IgD-negative memory B cell (primary cell): ENCODE measurements around the gene CCT6B. TPM values are rescaled to one million over a fixed set of nuclear protein-coding genes. Genes with fewer than 3 reads are reported as not detected.
"Not testable (repeated sequence)": the region's sequence is repeated elsewhere in the genome, so short reads cannot be mapped to it uniquely, and the experiment has no call there.

Experiments used
- H3K27ac Mint-ChIP-seq, 3 donors: one replicate each; pipeline ENCODE4 v1.8.0; 2020 to 2022; ENCODE audit warnings: mild to moderate bottlenecking in 3 of 3, mixed read lengths in 3 of 3, moderate library complexity in 1 of 3
- H3K27me3 Mint-ChIP-seq: one replicate; pipeline ENCODE4 v1.8.0; 2021; ENCODE audit warnings: mixed read lengths
- H3K36me3 Mint-ChIP-seq: one replicate; pipeline ENCODE4 v1.8.0; 2020; ENCODE audit warnings: mild to moderate bottlenecking, mixed read lengths
- H3K4me1 Mint-ChIP-seq, 3 donors: one replicate each; pipeline ENCODE4 v1.8.0; 2020 to 2022; ENCODE audit warnings: mixed read lengths in 3 of 3, mild to moderate bottlenecking in 1 of 3
- H3K4me3 Mint-ChIP-seq, 4 donors: one replicate each; pipeline ENCODE4 v1.8.0; 2020 to 2022; ENCODE audit warnings: mild to moderate bottlenecking in 4 of 4, mixed read lengths in 4 of 4, moderate library complexity in 3 of 4
- H3K9me3 Mint-ChIP-seq, 3 donors: one replicate each; pipeline ENCODE4 v1.8.0; 2020 to 2021; ENCODE audit warnings: mixed read lengths in 3 of 3, mild to moderate bottlenecking in 1 of 3
- polyA plus RNA-seq: library from polyadenylated mRNA; unstranded; fragments of 300-500 nt; fragmentation: Illumina TruSeq; gene quantifications from one replicate; pipeline ENCODE4 v1.2.3, GENCODE V29; 2021

The CCT6B gene, protein sequence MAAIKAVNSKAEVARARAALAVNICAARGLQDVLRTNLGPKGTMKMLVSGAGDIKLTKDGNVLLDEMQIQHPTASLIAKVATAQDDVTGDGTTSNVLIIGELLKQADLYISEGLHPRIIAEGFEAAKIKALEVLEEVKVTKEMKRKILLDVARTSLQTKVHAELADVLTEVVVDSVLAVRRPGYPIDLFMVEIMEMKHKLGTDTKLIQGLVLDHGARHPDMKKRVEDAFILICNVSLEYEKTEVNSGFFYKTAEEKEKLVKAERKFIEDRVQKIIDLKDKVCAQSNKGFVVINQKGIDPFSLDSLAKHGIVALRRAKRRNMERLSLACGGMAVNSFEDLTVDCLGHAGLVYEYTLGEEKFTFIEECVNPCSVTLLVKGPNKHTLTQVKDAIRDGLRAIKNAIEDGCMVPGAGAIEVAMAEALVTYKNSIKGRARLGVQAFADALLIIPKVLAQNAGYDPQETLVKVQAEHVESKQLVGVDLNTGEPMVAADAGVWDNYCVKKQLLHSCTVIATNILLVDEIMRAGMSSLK
- 2.8 TPM for polyA plus RNA-seq

- Mint-ChIP-seq H3K9me3 (peaks cover 0 to 5% (median 5%) of the 10 kb centered on the region in 3 donors), H3K27me3 (peaks cover 6% of the 10 kb centered on the region), H3K27ac (peak within 1 kb of the TSS; percentile 88 to 99 (median 99)), H3K36me3 (peaks cover 6% of the 10 kb centered on the region), H3K4me1 (peaks cover 11 to 20% (median 19%) of the 10 kb centered on the region in 3 donors), H3K4me3 (peak within 1 kb of the TSS; percentile 94 to 100 (median 100))
Measured at GRCh38 chr17:34961093-34961911, at the start of gene CCT6B, which contains the start of gene ZNF830. TSS of gene CCT6B (minus strand) at chr17:34961460. CDS start at chr17:34961393, 67 bp downstream. TSS of gene ZNF830 (plus strand) at chr17:34961540. CDS start at chr17:34961567, 27 bp downstream.

- H3K9me3 Mint-ChIP-seq, result no peaks in the 10 kb centered on the region
- H3K4me3 Mint-ChIP-seq, result no peak overlapping the region
- H3K36me3 Mint-ChIP-seq, result peaks cover 5% of the 10 kb centered on the region
- H3K27ac Mint-ChIP-seq, result no peak overlapping the region
- H3K4me1 Mint-ChIP-seq, result peaks cover 0 to 1% (median 0%) of the 10 kb centered on the region in 3 donors
- H3K27me3 Mint-ChIP-seq, result no peaks in the 10 kb centered on the region
Measured at GRCh38 chr17:35010093-35010492, 48.8 kb upstream of the CCT6B start.

- peaks cover 3% of the 10 kb centered on the region for H3K36me3 Mint-ChIP-seq
Measured at GRCh38 chr17:35006961-35007360, 45.7 kb upstream of the CCT6B start.

GRCh38 chr17:35006345-35006744, 45.1 kb upstream of the CCT6B start:
- Mint-ChIP-seq H3K4me3 (no peak overlapping the region), H3K9me3 (no peaks in the 10 kb centered on the region), H3K27ac (peak overlapping the region in 1 of 3 donors; percentile 60), H3K36me3 (no peaks in the 10 kb centered on the region), H3K27me3 (no peaks in the 10 kb centered on the region), H3K4me1 (peaks cover 0 to 1% (median 0%) of the 10 kb centered on the region in 3 donors)

More at GRCh38 chr17:35006961-35007360, 45.7 kb upstream of the CCT6B start:
- peaks cover 0 to 1% (median 0%) of the 10 kb centered on the region in 3 donors for H3K4me1 Mint-ChIP-seq
- no peak overlapping the region for H3K4me3 Mint-ChIP-seq
- peak overlapping the region in 1 of 3 donors; percentile 89 for H3K27ac Mint-ChIP-seq
- no peaks in the 10 kb centered on the region for H3K27me3 Mint-ChIP-seq
- no peaks in the 10 kb centered on the region for H3K9me3 Mint-ChIP-seq

GRCh38 chr17:35003778-35004177, 42.5 kb upstream of the CCT6B start:
- peaks cover 0 to 1% (median 0%) of the 10 kb centered on the region in 3 donors for H3K4me1 Mint-ChIP-seq

DNA sequence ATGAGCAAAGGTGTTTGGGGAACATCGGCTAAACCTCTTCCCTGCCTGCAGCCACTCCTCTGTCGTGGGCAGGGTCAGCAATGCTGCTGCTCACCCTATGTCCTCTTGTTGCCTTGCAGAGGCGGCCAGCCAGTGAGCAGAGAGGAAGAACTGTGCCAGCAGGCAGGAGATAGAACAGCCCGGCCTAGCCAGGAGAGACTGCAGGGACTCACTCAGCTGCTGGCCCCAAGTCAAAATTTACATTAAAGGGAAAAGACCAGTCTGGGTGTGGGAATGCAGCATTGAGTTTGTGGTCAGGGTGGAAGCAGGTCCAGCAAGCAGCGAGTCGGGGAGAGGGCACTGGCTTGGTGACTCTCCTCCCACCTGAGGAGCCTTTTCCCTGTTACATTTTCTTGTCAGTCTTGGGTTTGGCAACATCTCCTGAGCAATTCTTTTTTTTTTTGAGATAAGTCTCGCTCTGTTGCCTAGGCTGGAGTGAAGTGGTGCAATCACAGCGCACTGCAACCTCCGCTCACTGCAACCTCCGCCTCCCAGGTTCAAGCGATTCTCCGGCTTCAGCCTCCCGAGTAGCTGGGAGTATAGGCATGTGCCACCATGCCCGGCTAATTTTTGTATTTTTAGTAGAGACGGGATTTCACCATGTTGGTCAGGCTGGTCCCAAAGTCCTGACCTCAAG, 41.8 kb upstream of the CCT6B start:
- Mint-ChIP-seq H3K9me3 (no peaks in the 10 kb centered on the region), H3K4me1 (peaks cover 0 to 4% (median 1%) of the 10 kb centered on the region in 3 donors), H3K27me3 (no peaks in the 10 kb centered on the region), H3K4me3 (no peak overlapping the region), H3K36me3 (no peaks in the 10 kb centered on the region), H3K27ac (peak overlapping the region in 1 of 3 donors; percentile 53)

More at GRCh38 chr17:35003778-35004177, 42.5 kb upstream of the CCT6B start:
- no peak overlapping the region for H3K4me3 Mint-ChIP-seq
- no peak overlapping the region for H3K27ac Mint-ChIP-seq
- no peaks in the 10 kb centered on the region for H3K27me3 Mint-ChIP-seq
- H3K9me3 Mint-ChIP-seq, result no peaks in the 10 kb centered on the region
- H3K36me3 Mint-ChIP-seq, result no peaks in the 10 kb centered on the region

GRCh38 chr17:35001549-35001948, 40.3 kb upstream of the CCT6B start:
- Mint-ChIP-seq H3K4me3 (no peak overlapping the region), H3K9me3 (no peaks in the 10 kb centered on the region), H3K27me3 (no peaks in the 10 kb centered on the region), H3K36me3 (no peaks in the 10 kb centered on the region), H3K4me1 (peaks cover 0 to 5% (median 1%) of the 10 kb centered on the region in 3 donors), H3K27ac (peak overlapping the region in 2 of 3 donors; percentile 35 to 61)

DNA sequence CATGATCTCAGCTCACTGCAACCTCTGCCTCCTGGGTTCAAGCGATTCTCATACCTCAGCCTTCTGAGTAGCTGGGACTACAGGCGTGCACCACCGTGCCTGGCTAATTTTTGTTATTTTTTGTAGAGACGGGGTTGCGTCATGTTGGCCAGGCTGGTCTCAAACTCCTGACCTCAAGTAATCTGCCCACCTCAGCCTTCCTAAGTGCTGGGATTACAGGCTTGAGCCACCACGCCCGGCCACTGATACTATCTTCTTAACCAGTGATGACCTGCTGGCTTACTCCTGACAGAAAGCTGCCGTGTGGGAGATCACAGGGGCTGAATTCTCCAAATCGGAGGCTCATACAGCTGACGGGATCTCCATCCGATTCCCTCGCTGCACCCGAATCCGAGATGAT, 39.7 kb upstream of the CCT6B start:
- H3K4me1 Mint-ChIP-seq, result not testable (repeated sequence)

DNA sequence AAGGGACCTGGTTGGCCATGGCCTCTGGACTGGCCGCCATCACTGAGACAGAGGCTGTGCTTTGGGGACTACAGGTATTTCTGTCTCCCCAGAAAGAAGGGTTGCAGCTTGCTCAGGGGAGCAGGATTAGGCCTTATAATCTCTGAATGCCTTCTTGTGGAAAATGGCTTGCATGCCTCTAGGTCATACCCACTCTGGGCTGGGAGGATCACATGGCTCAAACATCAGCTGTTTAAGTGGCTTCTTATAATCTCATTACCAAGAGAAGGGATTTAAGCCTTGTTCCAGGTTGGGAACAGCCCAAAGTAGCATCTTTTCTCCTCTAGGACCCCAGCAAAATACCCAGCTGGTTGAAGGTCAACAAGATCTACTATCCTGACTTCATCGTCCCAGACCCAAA, 38.2 kb upstream of the CCT6B start:
- H3K36me3 Mint-ChIP-seq, result no peaks in the 10 kb centered on the region
- peaks cover 0 to 5% (median 0%) of the 10 kb centered on the region in 3 donors for H3K4me1 Mint-ChIP-seq
- H3K9me3 Mint-ChIP-seq, result no peaks in the 10 kb centered on the region
- no peak overlapping the region for H3K27ac Mint-ChIP-seq
- H3K4me3 Mint-ChIP-seq, result no peak overlapping the region
- no peaks in the 10 kb centered on the region for H3K27me3 Mint-ChIP-seq

More for the DNA sequence above, 39.7 kb upstream of the CCT6B start:
- not testable (repeated sequence) for H3K9me3 Mint-ChIP-seq, H3K4me3 Mint-ChIP-seq, H3K36me3 Mint-ChIP-seq, H3K27me3 Mint-ChIP-seq, H3K27ac Mint-ChIP-seq

- Mint-ChIP-seq H3K4me3 (no peak overlapping the region), H3K27me3 (no peaks in the 10 kb centered on the region), H3K9me3 (no peaks in the 10 kb centered on the region), H3K36me3 (no peaks in the 10 kb centered on the region), H3K4me1 (peaks cover 0 to 5% (median 0%) of the 10 kb centered on the region in 3 donors), H3K27ac (peak overlapping the region in 1 of 3 donors; percentile 58)
Measured at GRCh38 chr17:34998205-34998604, 36.9 kb upstream of the CCT6B start.

- no peaks in the 10 kb centered on the region for H3K9me3 Mint-ChIP-seq
- H3K27me3 Mint-ChIP-seq, result no peaks in the 10 kb centered on the region
- no peaks in the 10 kb centered on the region for H3K36me3 Mint-ChIP-seq
- peaks cover 0 to 5% (median 0%) of the 10 kb centered on the region in 3 donors for H3K4me1 Mint-ChIP-seq
- no peak overlapping the region for H3K4me3 Mint-ChIP-seq
- no peak overlapping the region for H3K27ac Mint-ChIP-seq
Measured at GRCh38 chr17:34997355-34997862, 36.1 kb upstream of the CCT6B start.

DNA sequence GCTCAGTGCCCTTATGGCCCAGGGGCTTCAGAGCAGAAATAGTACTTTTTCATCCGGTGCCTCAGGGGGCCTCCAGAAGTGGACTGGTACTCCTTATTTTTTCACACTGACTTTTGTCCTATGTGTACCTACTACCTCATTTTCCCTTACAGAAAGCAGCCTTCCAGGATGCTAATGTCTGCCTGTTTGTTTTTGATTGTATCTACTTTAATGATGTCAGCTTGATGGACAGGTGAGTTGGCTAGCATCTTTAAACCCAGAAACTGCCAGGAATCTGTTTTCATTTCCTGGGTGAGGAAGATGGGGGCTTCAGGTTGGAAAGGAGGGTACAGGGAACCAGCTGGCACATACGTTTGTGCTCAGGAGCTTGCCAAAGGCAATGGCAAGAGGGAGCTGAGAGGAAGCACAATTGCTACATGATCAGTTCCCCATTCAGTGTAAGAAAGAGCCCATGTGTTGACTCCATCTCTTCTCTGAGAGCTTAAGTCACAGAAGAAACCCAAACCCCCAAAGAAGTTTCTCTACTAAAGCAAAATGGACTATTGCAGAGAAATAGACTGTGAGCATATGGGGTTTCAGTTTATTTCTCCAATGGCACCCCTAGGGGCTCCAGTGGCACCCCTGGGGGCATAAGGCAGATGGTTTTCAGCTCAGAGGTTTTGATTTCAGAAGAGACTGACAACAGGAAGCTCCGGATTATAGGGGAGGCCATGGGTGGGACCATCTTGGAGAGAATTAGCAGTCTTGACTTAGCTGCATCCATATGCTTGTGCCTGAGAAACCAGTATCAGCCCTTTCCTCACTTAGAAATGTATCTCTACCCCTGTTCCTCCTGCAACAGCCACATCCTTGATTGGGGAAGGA, 35.4 kb upstream of the CCT6B start:
- Mint-ChIP-seq H3K4me3 (no peak overlapping the region), H3K9me3 (no peaks in the 10 kb centered on the region), H3K36me3 (no peaks in the 10 kb centered on the region), H3K4me1 (peaks cover 0 to 5% (median 0%) of the 10 kb centered on the region in 3 donors), H3K27ac (no peak overlapping the region), H3K27me3 (no peaks in the 10 kb centered on the region)

GRCh38 chr17:34993031-34993430, 31.8 kb upstream of the CCT6B start:
- no peaks in the 10 kb centered on the region for H3K9me3 Mint-ChIP-seq
- H3K4me1 Mint-ChIP-seq, result peaks cover 0 to 3% (median 0%) of the 10 kb centered on the region in 3 donors
- H3K27ac Mint-ChIP-seq, result peak overlapping the region in 1 of 3 donors; percentile 47
- H3K4me3 Mint-ChIP-seq, result no peak overlapping the region
- peaks cover 4% of the 10 kb centered on the region for H3K36me3 Mint-ChIP-seq
- no peaks in the 10 kb centered on the region for H3K27me3 Mint-ChIP-seq
